ENCODE measurements around the gene ASS1.
"Not testable (repeated sequence)": the region's sequence is repeated elsewhere in the genome, so short reads cannot be mapped to it uniquely, and the experiment has no call there.

Gene ASS1

DNA sequence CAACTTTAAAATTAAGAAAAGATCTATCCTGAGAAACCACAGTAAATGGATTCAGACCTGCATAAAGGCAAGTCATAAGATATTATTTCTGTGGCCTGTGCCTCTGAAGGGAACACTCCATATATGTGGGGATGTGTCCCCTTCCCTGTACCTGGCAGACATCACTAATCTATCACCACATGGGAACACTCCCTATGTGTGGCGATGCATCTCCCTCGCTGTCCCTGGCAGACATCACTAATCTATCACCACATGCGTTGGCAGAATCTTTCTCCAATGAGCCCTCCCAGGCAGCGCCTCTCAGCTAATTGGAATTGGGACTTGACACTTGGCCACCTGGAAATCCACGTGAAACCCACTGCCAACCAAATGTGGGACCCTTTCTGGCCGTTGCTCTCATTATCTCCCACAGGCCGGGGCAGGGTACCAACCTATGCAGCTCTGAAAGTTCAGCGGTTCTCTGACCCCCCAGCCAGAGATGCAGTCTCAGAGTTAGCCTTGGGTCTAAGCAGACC is 25.2 kb upstream of the ASS1 start:
- DNase-seq: no peak

DNA sequence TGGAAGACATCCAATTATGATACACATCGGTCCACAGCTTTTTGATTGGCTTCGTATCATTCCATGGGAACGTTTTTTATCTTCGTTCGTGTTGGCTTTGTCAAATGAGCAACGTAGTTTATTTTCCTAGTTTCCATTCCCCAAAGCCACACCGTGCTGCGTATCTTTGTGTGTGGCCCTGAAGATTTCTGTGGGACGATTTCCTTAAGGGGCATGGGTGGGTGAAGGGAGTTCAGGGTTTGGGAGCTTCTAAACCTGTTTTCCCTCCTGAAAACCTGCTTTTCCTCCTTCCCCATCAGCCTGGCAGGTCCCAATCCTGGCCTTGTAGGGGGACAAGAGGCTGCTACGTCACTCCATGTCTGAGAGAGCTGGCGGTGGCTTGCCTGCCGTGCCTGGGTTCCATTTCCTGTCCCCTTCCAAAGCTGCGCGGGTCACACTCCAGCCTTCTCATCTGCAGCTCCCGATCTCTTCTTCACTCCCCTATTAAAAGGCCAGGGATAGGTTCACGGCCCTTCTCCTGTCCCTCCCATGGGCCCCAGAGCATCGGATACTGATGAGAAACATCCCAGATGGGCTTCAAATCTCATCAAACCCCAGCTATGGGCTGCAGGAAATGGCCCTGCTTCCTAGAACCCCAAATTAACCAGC is 23.5 kb upstream of the ASS1 start:
- no peak for DNase-seq

DNA sequence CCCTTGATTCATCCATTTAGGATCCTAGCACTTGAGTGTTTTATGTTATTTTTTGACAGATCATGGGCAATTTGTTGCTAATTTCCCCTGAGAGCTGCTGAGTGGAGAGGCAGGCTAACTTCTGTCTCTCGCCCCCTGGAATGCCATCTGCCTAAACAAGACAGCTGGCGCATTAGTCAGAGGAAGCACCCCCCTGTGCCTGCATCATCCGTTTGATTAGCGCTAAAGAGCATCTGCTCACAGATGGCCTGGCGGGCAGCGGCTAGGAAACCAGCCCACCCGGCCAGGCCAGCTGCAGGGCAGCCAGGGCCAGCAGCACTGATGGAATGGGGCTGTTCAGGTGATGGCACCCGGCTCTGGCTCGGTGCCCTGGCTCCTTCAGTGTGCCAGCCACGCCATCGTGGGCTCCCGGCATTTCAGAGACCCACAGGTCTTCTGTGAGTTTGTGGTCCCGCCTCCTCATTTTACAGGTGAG is 22.9 kb upstream of the ASS1 start:
- no peak for DNase-seq

DNA sequence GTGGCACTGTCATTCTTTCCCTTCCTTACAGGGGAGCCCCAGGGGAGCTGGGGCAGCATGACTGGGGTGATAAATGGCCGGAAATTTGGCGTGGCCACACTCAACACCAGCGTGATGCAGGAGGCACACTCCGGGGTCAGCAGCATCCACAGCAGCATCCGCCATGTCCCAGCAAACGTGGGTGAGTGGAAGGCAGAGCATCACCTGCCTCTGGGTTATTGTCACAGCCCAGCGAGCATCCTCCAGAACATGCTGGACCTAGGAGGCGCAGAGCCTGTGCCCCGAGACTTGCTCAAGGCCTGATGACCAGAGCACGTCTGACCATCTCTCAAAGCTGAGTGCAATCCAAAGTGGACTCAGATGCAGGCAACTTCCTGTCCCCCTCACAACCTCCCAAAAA is 22.2 kb upstream of the ASS1 start:
- no peak for DNase-seq

DNA sequence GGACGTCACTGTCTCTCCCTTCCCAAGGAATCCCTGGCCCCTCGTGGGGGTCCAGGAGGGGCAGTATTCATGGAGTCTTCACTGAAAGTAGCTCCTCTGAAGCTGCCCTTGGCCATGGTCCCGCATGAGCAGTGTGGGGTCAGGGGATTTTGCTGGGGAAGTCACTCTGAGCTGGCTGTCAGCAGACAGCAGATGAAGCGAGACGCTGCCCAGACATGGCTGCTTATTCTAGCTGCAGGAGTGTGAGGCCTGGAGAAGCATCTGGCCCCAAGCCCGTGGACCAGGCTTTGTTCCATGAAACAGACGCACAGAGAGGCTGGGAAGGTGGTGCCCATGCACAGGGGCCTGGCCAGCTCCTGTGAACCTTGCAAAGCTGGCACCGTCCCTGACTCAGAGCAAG is 21.5 kb upstream of the ASS1 start:
- DNase-seq: no peak

DNA sequence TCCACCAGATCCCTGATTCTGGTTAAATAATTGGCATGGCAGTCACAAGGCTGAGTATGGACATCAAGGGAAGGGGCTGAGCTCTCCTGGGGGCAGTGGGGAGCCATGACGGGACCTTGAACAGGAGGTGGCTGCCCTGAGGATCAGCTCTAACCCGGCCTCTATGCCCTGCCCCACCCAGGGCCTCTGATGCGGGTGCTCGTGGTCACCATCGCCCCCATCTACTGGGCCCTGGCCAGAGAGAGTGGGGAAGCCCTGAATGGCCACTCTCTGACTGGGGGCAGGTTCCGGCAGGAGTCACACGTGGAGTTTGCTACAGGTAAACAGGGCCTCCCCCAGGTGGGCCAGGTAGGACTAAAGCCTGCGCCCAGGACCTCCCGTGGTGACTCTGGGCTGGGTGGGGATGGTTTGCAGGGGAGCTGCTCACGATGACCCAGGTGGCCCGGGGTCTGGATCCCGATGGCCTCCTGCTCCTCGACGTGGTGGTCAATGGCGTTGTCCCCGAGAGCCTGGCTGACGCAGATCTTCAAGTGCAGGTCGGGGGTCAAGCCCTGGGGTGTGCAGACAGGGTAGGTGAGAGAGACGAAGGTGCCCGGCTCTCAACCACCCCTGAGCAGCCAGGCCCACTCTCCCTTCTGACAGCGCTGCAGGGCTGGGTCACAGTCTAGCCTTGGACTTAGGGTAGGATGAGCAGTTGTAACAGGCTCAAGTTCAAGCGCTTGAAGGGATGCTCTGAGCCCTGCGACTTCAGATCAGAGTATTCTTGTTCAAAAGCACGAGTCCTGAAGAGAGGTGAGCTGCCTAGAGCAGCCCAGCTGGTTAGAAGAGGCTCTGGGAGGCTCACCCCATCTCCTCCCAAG is 19.9 kb upstream of the ASS1 start:
- DNase-seq: no peak

DNA sequence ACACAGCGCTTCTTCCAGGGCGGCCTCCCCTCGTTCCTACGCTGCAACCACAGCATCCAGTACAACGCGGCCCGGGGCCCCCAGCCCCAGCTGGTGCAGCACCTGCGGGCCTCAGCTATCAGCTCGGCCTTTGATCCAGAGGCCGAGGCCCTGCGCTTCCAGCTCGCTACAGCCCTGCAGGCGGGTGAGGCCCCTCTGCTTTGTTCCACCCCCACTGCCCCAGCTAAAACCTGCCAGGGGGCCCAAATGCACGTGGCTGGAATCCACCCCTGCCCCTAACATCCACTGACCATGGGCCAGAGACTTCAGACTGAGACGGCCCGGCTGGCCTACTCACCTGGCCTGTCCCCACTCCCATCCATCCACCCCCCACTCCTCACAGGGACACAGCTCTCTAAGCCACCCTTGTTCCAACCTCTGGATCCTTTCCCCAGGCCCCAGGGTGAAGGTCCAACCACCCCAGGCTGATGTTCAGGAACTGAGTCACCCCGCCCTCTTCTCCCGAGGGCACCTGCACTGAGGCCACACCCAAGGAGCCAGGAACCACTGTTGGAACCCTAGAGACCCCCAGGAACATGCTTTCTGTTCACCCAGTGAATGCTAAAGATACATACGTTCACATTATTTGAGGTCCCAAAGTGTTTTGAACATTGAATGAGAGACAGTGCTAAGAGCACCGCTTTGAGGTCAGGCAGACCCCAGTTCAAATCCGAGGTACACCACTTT is 18.9 kb upstream of the ASS1 start:
- no peak for DNase-seq

DNA sequence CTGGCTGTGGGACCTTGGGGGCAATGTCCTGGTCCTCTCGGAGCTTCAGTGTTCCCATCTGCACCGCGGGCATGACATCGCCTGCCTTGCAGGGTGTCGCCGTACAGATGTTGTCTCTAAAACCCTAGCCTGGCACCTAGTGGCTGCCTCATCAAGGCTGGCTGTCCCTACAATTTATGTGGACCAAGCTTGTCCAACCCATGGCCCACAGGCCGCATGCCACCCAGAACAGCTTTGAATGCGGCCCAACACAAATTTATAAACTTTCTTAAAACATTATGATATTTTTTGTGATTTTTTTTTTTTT is 18.3 kb upstream of the ASS1 start:
- no peak for DNase-seq

DNA sequence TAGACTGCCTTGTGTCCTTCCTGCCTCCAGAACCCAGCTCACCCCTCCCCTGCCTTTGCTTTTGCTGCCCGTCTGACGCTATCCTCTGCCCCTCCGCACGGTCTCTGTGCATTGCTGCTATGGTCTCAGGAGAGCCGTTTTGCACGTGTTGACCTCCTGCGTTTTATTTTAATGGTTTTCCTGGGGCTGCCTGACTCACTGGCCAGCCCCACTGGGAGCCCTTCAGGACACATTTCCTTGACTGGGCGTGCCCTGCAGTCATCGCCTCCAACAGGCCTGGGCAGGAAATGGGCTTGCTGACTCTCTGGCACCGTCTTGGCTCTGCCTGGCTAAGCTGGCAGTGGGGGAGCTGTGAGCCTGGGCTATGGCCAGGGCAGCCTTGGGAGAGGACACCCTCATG is 17.9 kb upstream of the ASS1 start:
- no peak for DNase-seq

DNA sequence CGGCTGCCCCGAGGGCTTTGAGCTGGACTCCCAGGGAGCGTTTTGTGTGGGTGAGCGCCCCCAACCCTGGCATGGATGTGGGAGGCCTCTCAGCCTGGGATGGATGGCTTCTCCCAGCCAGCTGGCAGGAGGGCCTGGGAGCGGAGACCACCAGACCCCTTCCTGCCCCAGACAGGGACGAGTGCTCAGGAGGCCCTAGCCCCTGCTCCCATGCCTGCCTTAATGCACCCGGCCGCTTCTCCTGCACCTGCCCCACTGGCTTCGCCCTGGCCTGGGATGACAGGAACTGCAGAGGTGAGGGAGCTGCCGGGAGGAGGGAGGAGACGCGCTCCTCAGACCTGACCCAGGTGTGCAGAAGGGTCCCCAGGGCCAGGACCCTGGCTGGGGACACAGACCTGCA is 17.4 kb upstream of the ASS1 start:
- DNase-seq: no peak

DNA sequence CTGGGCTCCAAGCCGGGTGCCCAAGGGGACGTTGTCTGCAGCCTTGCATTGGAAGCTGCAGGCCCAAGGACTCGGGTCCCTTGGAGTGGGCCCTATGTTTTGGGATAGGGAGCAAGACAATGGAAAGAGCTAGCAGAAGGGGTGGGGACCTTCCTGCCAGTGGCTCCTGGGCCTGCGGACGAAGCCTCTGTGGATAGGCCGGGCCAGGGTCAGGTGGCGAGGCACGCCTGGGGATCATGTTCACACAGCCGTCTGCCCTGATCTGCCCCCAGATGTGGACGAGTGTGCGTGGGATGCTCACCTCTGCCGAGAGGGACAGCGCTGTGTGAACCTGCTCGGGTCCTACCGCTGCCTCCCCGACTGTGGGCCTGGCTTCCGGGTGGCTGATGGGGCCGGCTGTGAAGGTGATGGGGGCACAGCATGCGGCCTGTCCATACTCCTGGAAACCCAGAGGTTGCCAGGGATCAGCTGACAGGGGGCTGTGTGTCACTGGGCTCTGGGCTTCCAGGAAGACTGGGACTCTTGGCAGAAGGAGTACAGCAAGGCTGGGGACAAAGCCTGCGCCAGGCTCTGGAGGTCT is 16.6 kb upstream of the ASS1 start:
- DNase-seq: no peak

DNA sequence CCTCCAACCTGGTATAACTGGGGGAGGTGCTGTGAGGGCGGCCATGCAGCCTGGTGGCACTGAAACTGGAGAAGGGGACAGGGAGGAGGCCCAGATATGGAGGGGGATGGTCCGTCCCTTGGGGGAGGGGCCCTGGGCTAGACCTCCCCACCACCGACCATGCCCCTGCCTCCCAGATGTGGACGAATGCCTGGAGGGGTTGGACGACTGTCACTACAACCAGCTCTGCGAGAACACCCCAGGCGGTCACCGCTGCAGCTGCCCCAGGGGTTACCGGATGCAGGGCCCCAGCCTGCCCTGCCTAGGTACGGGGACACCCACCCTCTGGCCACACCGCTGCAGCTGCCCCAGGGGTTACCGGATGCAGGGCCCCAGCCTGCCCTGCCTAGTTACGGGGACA is 15.4 kb upstream of the ASS1 start:
- DNase-seq: no peak

DNA sequence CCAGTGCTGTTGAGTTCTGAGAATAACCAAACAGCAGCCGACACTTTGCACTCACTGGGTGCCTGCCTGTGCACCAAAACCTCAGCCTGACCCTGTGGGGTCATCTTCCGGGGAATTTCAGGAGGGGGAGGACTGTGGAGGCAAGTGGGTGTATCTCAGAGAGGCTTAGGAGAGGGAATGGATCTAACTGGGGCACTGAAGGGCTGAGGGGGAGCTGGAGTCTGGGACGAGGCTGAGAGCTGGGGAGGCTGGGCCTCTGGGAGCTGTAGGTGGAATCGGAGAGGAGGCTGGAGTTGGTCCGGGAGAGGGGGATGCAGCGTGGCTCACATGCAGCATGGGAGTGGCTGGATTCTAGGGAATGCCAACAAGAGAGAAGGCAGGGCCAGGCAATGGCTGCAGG is 14.9 kb upstream of the ASS1 start:
- no peak for DNase-seq

DNA sequence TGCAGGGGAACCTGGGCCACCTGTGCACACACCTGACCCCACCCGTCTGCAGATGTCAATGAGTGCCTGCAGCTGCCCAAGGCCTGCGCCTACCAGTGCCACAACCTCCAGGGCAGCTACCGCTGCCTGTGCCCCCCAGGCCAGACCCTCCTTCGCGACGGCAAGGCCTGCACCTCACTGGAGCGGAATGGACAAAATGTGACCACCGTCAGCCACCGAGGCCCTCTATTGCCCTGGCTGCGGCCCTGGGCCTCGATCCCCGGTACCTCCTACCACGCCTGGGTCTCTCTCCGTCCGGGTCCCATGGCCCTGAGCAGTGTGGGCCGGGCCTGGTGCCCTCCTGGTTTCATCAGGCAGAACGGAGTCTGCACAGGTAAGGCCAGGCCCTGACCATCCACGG is 14.5 kb upstream of the ASS1 start:
- DNase-seq: no peak

DNA sequence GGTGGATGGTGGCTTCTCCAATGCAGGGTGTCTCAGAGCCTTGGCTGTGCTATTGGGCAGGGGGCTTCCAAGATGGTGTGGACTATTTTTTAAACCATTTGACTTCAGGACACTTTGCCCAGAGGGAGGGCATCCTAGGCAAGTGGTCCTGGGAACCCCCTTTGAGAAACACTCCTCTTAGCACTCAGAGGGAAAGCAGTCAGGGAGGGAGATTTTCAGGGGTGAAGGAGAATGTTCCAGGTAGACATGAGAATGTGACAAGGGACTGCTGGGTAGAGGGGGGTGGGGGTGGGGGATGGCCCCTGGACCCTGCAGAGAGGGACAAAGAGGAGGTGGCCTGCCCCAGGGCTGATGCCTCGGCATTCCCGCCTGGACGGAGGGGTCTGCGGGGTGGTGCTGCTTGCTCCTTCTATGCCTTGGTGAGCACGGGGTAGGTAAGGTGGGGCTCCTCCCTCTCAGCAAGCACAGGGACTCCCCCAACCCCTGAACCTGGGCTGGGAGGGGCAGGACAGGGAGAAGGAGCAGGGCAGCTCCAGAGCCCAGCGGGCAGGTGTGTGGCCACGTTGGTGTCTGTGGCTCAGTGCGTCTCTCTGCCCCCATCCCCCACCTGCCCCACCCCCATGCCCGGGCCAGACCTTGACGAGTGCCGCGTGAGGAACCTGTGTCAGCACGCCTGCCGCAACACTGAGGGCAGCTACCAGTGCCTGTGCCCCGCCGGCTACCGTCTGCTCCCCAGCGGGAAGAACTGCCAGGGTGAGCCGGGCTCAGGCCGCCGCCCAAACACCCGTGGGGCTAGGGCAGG is 13.8 kb upstream of the ASS1 start:
- no peak for DNase-seq

DNA sequence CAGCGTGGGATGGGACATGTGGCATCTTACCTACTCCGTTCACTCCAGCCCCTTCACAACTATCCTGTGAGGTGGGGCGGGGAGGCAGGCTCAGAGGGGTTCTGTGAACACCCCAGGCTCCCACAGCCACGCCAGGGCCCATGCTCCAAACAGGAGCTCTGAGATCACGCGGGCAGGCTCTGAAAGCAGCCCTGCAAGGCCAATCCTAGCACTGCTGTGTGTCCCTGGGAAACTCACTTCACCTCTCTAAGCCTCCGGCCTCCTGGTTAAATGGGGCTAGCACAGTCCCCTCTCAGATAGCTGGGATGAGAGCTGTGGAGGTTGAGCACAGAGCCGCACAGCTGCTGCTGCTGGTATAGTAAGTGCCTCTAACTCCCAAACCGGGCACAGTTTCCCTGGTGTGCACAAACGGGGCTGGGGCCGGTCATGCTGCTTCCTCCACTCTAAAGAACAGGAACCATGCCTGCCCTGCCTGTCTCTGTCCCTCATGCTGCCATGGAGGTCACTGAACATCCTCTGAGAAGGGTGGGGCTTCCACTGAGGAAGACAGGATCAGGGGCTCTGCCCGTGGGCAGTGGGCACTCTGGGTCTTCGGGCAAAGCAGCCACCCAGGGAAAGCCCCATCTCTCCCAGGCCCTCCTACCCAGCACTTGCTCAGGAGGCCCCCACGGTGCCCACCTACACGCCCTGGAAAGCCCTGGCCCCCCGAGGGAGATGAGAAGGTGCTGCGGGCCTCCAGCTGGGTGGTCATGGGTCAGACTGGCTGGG is 13.0 kb upstream of the ASS1 start:
- no peak for DNase-seq

DNA sequence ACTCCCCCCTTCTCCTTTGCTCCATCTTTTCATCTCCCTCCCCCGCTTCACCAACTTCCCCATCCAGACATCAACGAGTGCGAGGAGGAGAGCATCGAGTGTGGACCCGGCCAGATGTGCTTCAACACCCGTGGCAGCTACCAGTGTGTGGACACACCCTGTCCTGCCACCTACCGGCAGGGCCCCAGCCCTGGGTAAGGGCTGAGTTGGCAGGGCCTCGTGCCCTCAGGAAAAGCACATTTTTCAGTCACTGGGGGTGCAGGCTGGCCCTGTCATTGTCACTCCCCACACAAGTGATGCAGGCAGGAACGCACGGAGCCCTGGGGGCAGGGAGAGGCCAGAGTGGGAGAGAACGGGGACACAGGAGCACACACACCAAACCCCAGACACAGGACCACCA is 12.4 kb upstream of the ASS1 start:
- no peak for DNase-seq

DNA sequence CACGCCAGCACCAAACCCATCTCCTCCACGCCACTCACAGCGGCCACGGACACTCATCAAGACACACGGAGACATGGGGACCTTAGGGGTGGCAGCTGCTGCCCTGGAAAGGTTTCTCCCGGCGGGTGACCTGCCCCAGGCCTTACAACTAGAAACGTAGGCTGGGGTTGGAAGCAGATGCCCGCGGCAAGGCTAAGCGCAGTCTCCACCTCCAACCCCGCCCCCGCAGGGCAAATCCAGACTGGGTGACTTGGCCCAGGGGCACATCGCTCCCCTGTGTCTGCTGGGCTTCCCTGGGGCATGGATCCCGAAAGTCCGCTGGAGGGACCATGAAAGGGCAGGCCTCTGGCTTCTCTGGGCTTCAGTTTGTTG is 12.0 kb upstream of the ASS1 start:
- DNase-seq: no peak

DNA sequence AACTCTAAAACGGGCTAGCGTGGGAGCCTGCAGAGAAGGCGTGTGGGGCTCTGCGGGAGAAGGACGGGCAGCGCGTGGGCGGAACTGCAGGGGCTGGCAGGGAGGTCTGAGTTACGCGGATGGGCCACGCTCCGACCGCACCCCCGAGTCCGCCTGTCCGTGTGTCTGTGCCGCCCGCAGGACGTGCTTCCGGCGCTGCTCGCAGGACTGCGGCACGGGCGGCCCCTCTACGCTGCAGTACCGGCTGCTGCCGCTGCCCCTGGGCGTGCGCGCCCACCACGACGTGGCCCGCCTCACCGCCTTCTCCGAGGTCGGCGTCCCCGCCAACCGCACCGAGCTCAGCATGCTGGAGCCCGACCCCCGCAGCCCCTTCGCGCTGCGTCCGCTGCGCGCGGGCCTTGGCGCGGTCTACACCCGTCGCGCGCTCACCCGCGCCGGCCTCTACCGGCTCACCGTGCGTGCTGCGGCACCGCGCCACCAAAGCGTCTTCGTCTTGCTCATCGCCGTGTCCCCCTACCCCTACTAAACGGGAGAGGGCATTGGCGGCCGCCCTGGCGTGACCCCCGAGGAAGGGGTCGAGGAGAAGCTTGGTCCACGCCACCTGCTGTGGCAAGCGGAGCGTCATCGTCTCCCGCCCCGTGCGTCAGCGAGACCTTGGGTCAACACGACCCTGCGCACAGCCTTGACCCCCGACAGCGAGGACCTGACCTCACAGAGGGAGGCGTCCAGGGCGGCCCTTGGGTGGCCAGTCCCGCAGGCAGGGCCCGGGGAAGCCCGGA is 11.4 kb upstream of the ASS1 start:
- peak; percentile 12 for DNase-seq

DNA sequence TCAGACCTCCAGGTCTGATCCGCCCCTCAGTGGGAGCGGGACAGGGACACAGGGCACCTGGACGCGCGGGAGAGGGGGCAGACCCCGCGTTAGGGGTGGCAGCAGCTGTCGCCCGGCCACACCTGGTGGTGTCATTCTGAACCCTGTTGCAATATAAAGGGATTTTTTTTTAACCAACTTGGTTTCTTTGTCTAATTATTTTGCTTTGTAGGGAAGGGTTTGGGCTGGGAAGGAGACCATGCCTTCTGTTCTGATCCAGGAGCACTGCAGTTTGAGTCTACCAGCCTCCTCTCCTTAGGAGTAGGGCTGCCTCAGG is 10.9 kb upstream of the ASS1 start:
- DNase-seq: no peak

DNA sequence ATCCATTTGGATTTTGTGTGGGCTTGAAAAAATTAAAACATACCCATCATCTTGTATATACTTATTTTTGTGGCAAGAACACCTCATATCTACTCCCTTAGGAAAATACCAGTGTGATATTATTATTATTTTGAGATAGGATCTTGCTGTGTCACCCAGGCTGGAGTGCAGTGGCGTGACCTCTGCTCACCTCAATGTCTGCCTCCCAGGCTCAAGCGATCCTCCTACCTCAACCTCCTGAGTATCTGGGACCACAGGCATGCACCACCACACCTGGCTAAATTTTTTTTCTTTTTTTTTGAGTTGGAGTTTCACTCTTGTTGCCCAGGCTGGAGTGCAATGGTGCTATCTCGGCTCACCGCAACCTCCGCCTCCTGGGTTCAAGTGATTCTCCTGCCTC is 10.1 kb upstream of the ASS1 start:
- DNase-seq: not testable (repeated sequence)

Data from CD4-positive, alpha-beta T cell treated with Interleukin-6 for 4 hours (primary cell).